HepG2 (cell line): ENCODE measurements around the gene RASD2. TPM values are rescaled to one million over a fixed set of nuclear protein-coding genes. Genes with fewer than 3 reads are reported as not detected.
A peak's percentile ranks its signal among the peaks of the same experiment; 100 is the strongest.

ENCODE experiments used
- ATAC-seq: fragments of 200-7000 bp; cut with Tn5 transposase; 3 replicates; pipeline ENCODE4 v1.9.1; 2020; ENCODE audit warnings: mild to moderate bottlenecking, moderate library complexity
- BruUV-seq: library from RNA; stranded (reverse); fragments of 400-500 nt; replicated peaks from 2 replicates; lab custom pipeline; 2021; lab: Mats Ljungman, UMichigan
- CTCF ChIA-PET: fragments of 300-600 bp; formaldehyde crosslinking; extraction: SDS; loops from one replicate; lab custom pipeline; 2021; ENCODE audit warnings: low total read pairs, inconsistent platforms, low intra/inter-chr PET ratio; lab: Yijun Ruan, JAX
- POLR2A ChIA-PET: fragments of 350-600 bp; sonication (Branson Sonifier 250); formaldehyde crosslinking; loops from one replicate; lab custom pipeline; 2020; ENCODE audit warnings: antibody characterized with exemption, inconsistent platforms; lab: Yijun Ruan, JAX
- DNase-seq: peaks from one replicate; pipeline ENCODE4 v3.0.0-alpha.2; 2015; ENCODE audit warnings: low spot score
- FAIRE-seq: peaks from 3 replicates; lab custom pipeline; 2011; peaks lifted over from hg19 to GRCh38; lab: Jason Lieb, UNC
- H2AFZ ChIP-seq: one replicate; pipeline ENCODE4 v1.6.1; 2011; ENCODE audit warnings: low read length, inconsistent platforms
- H3K27ac ChIP-seq: fragments of 300-600 bp; 3 replicates; pipeline ENCODE4 v1.8.0; 2011; ENCODE audit warnings: mixed run types, mild to moderate bottlenecking, mixed read lengths, low read length, inconsistent platforms; ENCODE audit not compliant: insufficient read depth; ENCODE audit errors: extremely low read length
- H3K27me3 ChIP-seq, 2 experiments: fragments of 200-600 bp in 1 of 2; 2 replicates in 1 of 2; 3 replicates in 1 of 2; pipeline versions ENCODE4 v1.6.0 to v1.8.0; 2011; ENCODE audit warnings: low read length in 2 of 2, mild to moderate bottlenecking in 2 of 2, moderate library complexity in 2 of 2, inconsistent platforms in 1 of 2; ENCODE audit not compliant: insufficient read depth in 2 of 2, control insufficient read depth in 1 of 2
- H3K36me3 ChIP-seq, 2 experiments: fragments of 200-600 bp in 1 of 2; replicated peaks in 1 of 2; 2 replicates in 1 of 2; 3 replicates in 1 of 2; pipeline versions ENCODE4 v1.5.1 to v1.8.0; 2011; ENCODE audit warnings: low read length in 2 of 2, inconsistent platforms in 1 of 2; ENCODE audit not compliant: insufficient read depth in 2 of 2, control insufficient read depth in 1 of 2
- H3K4me1 ChIP-seq: 2 replicates; pipeline ENCODE4 v1.5.1; 2012; ENCODE audit warnings: low read length, inconsistent platforms; ENCODE audit not compliant: insufficient read depth
- H3K4me2 ChIP-seq: 2 replicates; pipeline ENCODE4 v1.6.0; 2011; ENCODE audit warnings: low read depth, low read length, inconsistent platforms
- H3K4me3 ChIP-seq, 3 experiments: fragments of 200-600 bp in 1 of 3; sonication (generic), shearing (Covaris generic) in 1 of 3; replicated peaks in 1 of 3; 2 replicates each; pipeline ENCODE4 v1.5.1; 2011 to 2016; ENCODE audit warnings: low read length in 3 of 3, inconsistent platforms in 2 of 3, low read depth in 2 of 3, mild to moderate bottlenecking in 2 of 3, control low read depth in 1 of 3, mixed read lengths in 1 of 3; ENCODE audit not compliant: insufficient read depth in 1 of 3
- H3K79me2 ChIP-seq: one replicate; pipeline ENCODE4 v1.6.1; 2011; ENCODE audit warnings: low read length, inconsistent platforms; ENCODE audit not compliant: insufficient read depth
- H3K9ac ChIP-seq: 2 replicates; pipeline ENCODE4 v1.6.0; 2011; ENCODE audit warnings: mild to moderate bottlenecking, low read depth, low read length, inconsistent platforms; ENCODE audit not compliant: insufficient read depth
- H3K9me3 ChIP-seq: 2 replicates; pipeline ENCODE4 v1.5.1; 2012; ENCODE audit warnings: mild to moderate bottlenecking, low read length
- H4K20me1 ChIP-seq: 2 replicates; pipeline ENCODE4 v1.6.0; 2011; ENCODE audit warnings: inconsistent platforms, mild to moderate bottlenecking, low read length, moderate library complexity; ENCODE audit not compliant: insufficient read depth
- FOXM1 ChIP-seq: sonication (generic); formaldehyde crosslinking; IDR thresholded peaks from 2 replicates; pipeline ENCODE4 v1.5.0; 2020; ENCODE audit warnings: missing genetic modification reagents
- HCFC1 ChIP-seq: fragments of 150-350 bp; IDR thresholded peaks from 2 replicates; pipeline ENCODE4 v1.6.1; 2014; ENCODE audit warnings: low read depth, low read length
- HNRNPH1 ChIP-seq: fragments of 200-400 bp; formaldehyde crosslinking; optimal IDR thresholded peaks from 2 replicates; pipeline ENCODE3; 2017; ENCODE audit warnings: mild to moderate bottlenecking, low read depth, low read length
- KAT8 ChIP-seq: IDR thresholded peaks from 2 replicates; pipeline ENCODE4 v1.6.1; 2016; ENCODE audit warnings: missing genetic modification reagents, missing compliant biosample characterization
- PAWR ChIP-seq: sonication (generic); formaldehyde crosslinking; IDR thresholded peaks from 2 replicates; pipeline ENCODE4 v1.4.0; 2020; ENCODE audit warnings: missing genetic modification reagents, mild to moderate bottlenecking, borderline replicate concordance
- PCBP2 ChIP-seq: fragments of 200-400 bp; formaldehyde crosslinking; optimal IDR thresholded peaks from 2 replicates; pipeline ENCODE3; 2018; ENCODE audit warnings: low read length, low read depth; ENCODE audit not compliant: poor library complexity, severe bottlenecking
- PREB ChIP-seq: sonication (generic); formaldehyde crosslinking; IDR thresholded peaks from 2 replicates; pipeline ENCODE4 v1.4.0; 2020; ENCODE audit warnings: missing genetic modification reagents
- RNF2 ChIP-seq: fragments of 450-650 bp; conservative IDR thresholded peaks from 2 replicates; pipeline ENCODE4 v1.6.1; 2016; ENCODE audit warnings: low read depth
- SALL1 ChIP-seq: sonication (generic); formaldehyde crosslinking; IDR thresholded peaks from 2 replicates; pipeline ENCODE4 v1.8.0; 2022; ENCODE audit warnings: mild to moderate bottlenecking, missing genetic modification reagents
- TP53 ChIP-seq: sonication (generic); formaldehyde crosslinking; conservative IDR thresholded peaks from 2 replicates; pipeline ENCODE4 v1.4.0; 2020; ENCODE audit warnings: missing genetic modification reagents
- ZBTB43 ChIP-seq: sonication (generic); formaldehyde crosslinking; conservative IDR thresholded peaks from 2 replicates; pipeline ENCODE4 v1.4.0; 2020; ENCODE audit warnings: missing genetic modification reagents
- ZFP1 ChIP-seq: IDR thresholded peaks from 2 replicates; pipeline ENCODE4 v1.6.1; 2016
- ZKSCAN8 ChIP-seq: IDR thresholded peaks from 2 replicates; pipeline ENCODE4 v1.6.1; 2016; ENCODE audit warnings: borderline replicate concordance, missing genetic modification reagents, missing compliant biosample characterization
- ZNF446 ChIP-seq: sonication (generic); formaldehyde crosslinking; IDR thresholded peaks from 2 replicates; pipeline ENCODE4 v1.5.0; 2020; ENCODE audit warnings: mild to moderate bottlenecking, missing genetic modification reagents
- ZNF484 ChIP-seq: sonication (generic); formaldehyde crosslinking; IDR thresholded peaks from 2 replicates; pipeline ENCODE4 v1.5.1; 2020; ENCODE audit warnings: mild to moderate bottlenecking, low read depth, missing genetic modification reagents, borderline replicate concordance
- ZNF792 ChIP-seq: IDR thresholded peaks from 2 replicates; pipeline ENCODE4 v1.6.1; 2016
- WGBS: methylation state at CpG from one replicate; pipeline ENCODE4 v1.1.6; 2017; ENCODE audit warnings: low lambda C conversion rate; 5-methylcytosine and 5-hydroxymethylcytosine counted together
- in situ Hi-C: cut with HindIII; loops from 2 replicates; pipeline ENCODE4 v1.10.0; 2017; ENCODE audit warnings: low pct_unique_long_range_greater_than_20kb; ENCODE audit not compliant: extremely low pct_ligation_motif_present
- intact Hi-C: fragments of 100-400 bp; cut with micrococcal nuclease; formaldehyde crosslinking; loops from one replicate; pipeline ENCODE4 v1.10.0; 2022; ENCODE audit not compliant: unreplicated experiment
- polyA plus RNA-seq, 8 experiments: library from polyadenylated mRNA; depleted of rRNA in 3 of 8; stranded (reverse) in 7 of 8; unstranded in 1 of 8; fragments of >200 nt; fragmentation: Illumina TruSeq in 4 of 8; extraction: Trizol in 4 of 8; gene quantifications; 2 replicates each; pipeline versions ENCODE4 v1.2.1 to v1.2.3, GENCODE V29; 2011 to 2016; ENCODE audit warnings: low read depth in 4 of 8, missing spikeins in 1 of 8, mixed read lengths in 1 of 8; ENCODE audit not compliant: insufficient read depth in 1 of 8
- total RNA-seq, 5 experiments: library from RNA; depleted of rRNA; stranded (reverse); fragments of >200 nt; fragmentation: Illumina TruSeq; extraction: Trizol; gene quantifications; 2 replicates each; pipeline ENCODE4 v1.2.3, GENCODE V29; 2016; ENCODE audit warnings: low read depth in 1 of 5
- TF ChIP-seq, protein P1 (sequence below): sonication (generic); formaldehyde crosslinking; IDR thresholded peaks from 2 replicates; pipeline ENCODE4 v1.8.0; 2022; ENCODE audit warnings: missing genetic modification reagents, mild to moderate bottlenecking, borderline replicate concordance
- TF ChIP-seq, protein P2 (sequence below): sonication (generic); formaldehyde crosslinking; IDR thresholded peaks from 2 replicates; pipeline ENCODE4 v1.8.0; 2022; ENCODE audit warnings: mild to moderate bottlenecking, missing genetic modification reagents; ENCODE audit not compliant: insufficient replicate concordance

The RASD2 gene
- total and polyA plus RNA-seq, 2 of the 13 experiments (the other 11 are each of a cell fraction or from before 2014, with no cell fraction given) = not detected

GRCh38 chr22:35590634-35591295, 50.1 kb downstream of the RASD2 start:
- WGBS = 9% methylated on average over 10 of the region's 13 CpGs
- no peak for ATAC-seq
- H3K9ac ChIP-seq = no peak overlapping the region
- H3K36me3 ChIP-seq = no peaks in the 10 kb centered on the region
- CTCF ChIA-PET = no interaction called here
- H3K4me1 ChIP-seq = peaks cover 29% of the 10 kb centered on the region
- no peak overlapping the region for H3K27ac ChIP-seq
- H3K9me3 ChIP-seq = no peaks in the 10 kb centered on the region
- POLR2A ChIA-PET = no interaction called here
- no peaks in the 10 kb centered on the region for H4K20me1 ChIP-seq
- FAIRE-seq = no peak
- DNase-seq = no peak
- no peak overlapping the region for H3K4me3 ChIP-seq
- H2AFZ ChIP-seq = no peak overlapping the region
- BruUV-seq = no TSS peak
- no peaks in the 10 kb centered on the region for H3K79me2 ChIP-seq
- in situ Hi-C loops (no loop called here), intact Hi-C loops (no loop called here)
- H3K27me3 ChIP-seq = peaks cover 0 to 29% of the 10 kb centered on the region in 2 experiments; a peak in 3 of 5 replicates
- no peak for TF ChIP-seq RNF2
- no peak for TF ChIP-seq ZNF792
- no peak for TF ChIP-seq ZFP1 (CRISPR knock-in tag)
- TF ChIP-seq HNRNPH1 = no peak
- no peak for TF ChIP-seq ZNF484
- TF ChIP-seq PAWR = no peak
- no peak for TF ChIP-seq TP53 (CRISPR knock-in tag)
- TF ChIP-seq PCBP2 = no peak
- no peak for TF ChIP-seq ZNF446 (CRISPR knock-in tag)
- no peak for TF ChIP-seq ZKSCAN8 (CRISPR knock-in tag)
- TF ChIP-seq, protein P1, sequence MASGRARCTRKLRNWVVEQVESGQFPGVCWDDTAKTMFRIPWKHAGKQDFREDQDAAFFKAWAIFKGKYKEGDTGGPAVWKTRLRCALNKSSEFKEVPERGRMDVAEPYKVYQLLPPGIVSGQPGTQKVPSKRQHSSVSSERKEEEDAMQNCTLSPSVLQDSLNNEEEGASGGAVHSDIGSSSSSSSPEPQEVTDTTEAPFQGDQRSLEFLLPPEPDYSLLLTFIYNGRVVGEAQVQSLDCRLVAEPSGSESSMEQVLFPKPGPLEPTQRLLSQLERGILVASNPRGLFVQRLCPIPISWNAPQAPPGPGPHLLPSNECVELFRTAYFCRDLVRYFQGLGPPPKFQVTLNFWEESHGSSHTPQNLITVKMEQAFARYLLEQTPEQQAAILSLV (CRISPR knock-in tag) = no peak
- TF ChIP-seq HCFC1 = no peak
- no peak for TF ChIP-seq PREB
- TF ChIP-seq KAT8 (CRISPR knock-in tag) = no peak
- no peak for TF ChIP-seq FOXM1 (CRISPR knock-in tag)
- no peak for TF ChIP-seq SALL1 (CRISPR knock-in tag)
- TF ChIP-seq, protein P2, sequence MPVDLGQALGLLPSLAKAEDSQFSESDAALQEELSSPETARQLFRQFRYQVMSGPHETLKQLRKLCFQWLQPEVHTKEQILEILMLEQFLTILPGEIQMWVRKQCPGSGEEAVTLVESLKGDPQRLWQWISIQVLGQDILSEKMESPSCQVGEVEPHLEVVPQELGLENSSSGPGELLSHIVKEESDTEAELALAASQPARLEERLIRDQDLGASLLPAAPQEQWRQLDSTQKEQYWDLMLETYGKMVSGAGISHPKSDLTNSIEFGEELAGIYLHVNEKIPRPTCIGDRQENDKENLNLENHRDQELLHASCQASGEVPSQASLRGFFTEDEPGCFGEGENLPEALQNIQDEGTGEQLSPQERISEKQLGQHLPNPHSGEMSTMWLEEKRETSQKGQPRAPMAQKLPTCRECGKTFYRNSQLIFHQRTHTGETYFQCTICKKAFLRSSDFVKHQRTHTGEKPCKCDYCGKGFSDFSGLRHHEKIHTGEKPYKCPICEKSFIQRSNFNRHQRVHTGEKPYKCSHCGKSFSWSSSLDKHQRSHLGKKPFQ = no peak
- no peak for TF ChIP-seq ZBTB43 (CRISPR knock-in tag)
- peak overlapping the region; percentile 23; the same call in 1 of the 2 replicates for H3K4me2 ChIP-seq
